GM13977 (cell line): ENCODE measurements around the gene FCMR.

Experiments used
- DNase-seq: peaks from one replicate; pipeline ENCODE4 v3.0.0; 2012; ENCODE audit warnings: low spot score
- in situ Hi-C: fragments of 300-500 bp; cut with MboI; formaldehyde crosslinking; loops from one replicate; pipeline ENCODE4 v1.12.0; 2022; ENCODE audit warnings: low sequenced_read_pairs, low pct_unique_long_range_greater_than_20kb, mixed read lengths, inconsistent platforms; ENCODE audit not compliant: unreplicated experiment
- TF ChIP-seq, protein P1 (sequence below): IDR thresholded peaks from 2 replicates; pipeline ENCODE4 v1.5.1; 2012; ENCODE audit warnings: mild to moderate bottlenecking, control low read depth; ENCODE audit not compliant: insufficient read depth; ENCODE audit errors: extremely low read depth, missing control alignments

FCMR gene

DNA sequence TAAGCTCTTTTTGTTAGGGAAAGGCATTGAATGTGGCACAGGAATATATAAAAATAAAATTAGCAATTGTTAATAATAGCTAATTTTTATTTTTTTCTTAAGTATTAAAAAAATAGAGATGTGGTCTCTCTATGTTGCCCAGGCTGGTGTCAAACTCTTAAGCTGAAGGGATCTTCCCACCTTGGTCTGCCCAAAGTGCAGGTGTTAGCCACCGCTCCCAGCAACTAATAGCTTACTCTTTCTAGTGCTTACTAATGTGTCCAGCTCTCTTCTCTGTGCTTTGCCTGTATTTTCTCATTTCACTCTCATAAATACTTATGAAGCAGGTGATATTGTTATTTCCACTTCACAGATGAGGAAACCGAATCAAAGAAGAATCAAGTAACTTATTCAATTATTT is 37.9 kb downstream of the FCMR start:
- TF ChIP-seq, protein P1, sequence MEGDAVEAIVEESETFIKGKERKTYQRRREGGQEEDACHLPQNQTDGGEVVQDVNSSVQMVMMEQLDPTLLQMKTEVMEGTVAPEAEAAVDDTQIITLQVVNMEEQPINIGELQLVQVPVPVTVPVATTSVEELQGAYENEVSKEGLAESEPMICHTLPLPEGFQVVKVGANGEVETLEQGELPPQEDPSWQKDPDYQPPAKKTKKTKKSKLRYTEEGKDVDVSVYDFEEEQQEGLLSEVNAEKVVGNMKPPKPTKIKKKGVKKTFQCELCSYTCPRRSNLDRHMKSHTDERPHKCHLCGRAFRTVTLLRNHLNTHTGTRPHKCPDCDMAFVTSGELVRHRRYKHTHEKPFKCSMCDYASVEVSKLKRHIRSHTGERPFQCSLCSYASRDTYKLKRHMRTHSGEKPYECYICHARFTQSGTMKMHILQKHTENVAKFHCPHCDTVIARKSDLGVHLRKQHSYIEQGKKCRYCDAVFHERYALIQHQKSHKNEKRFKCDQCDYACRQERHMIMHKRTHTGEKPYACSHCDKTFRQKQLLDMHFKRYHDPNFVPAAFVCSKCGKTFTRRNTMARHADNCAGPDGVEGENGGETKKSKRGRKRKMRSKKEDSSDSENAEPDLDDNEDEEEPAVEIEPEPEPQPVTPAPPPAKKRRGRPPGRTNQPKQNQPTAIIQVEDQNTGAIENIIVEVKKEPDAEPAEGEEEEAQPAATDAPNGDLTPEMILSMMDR = no peak
- DNase-seq = no peak
- in situ Hi-C loops = no loop called here

DNA sequence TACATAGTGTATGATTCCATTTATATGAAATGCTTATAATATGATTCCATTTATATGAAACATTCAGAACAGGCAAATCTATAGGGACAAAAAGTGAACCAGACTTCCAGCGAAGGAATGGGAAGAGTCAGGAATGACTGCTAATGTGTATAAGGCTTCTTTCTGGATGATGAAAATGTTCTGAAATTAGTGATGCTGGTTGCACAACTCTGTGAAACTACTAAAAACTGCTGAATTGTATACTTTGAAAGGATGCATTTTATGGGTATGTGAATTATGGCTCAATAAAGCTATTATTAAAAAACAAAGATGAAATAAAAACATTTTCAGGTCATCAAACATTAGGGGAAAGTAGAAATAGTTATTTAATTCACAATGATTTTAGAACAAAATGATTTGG is 38.6 kb downstream of the FCMR start:
- TF ChIP-seq, protein P1 = no peak
- in situ Hi-C loops = no loop called here
- no peak for DNase-seq

DNA sequence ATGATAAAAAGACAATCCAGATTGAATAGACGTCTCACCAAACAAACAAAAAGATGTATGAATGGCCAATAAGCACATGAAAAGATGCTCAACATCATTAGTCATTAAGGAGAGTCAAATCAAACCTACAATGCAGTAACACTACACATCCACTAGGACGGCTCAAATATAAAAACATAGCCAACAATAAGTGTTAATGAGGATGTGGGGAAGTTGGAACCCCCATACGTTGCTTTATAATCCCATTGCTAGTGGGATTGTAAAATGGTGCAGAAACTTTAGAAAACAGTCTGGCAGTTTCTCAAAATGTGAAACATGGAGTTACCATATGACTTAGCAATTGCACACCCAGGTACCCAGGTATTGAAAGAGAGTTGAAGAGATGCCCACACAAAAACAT is 39.2 kb downstream of the FCMR start:
- TF ChIP-seq, protein P1 = no peak
- DNase-seq = no peak
- in situ Hi-C loops = no loop called here

DNA sequence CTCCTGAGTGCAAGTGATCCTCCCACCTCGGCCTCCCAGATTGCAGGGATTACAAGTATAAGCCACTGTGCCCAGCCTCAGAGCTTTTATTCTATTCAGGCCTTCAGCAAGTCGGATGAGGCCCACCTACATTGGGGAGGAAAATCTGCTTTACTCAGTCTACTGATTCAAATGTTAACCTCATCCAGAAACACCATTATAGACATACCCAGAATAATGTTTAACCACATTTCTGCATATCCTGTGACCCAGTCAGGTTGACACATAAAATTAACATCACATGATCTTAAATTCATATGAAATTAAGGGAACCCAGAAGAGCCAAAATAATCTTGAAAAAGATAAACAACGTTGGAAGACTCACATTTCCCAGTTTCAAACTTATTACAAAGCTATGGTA is 41.4 kb downstream of the FCMR start:
- TF ChIP-seq, protein P1 = no peak
- in situ Hi-C loops = no loop called here
- no peak for DNase-seq

DNA sequence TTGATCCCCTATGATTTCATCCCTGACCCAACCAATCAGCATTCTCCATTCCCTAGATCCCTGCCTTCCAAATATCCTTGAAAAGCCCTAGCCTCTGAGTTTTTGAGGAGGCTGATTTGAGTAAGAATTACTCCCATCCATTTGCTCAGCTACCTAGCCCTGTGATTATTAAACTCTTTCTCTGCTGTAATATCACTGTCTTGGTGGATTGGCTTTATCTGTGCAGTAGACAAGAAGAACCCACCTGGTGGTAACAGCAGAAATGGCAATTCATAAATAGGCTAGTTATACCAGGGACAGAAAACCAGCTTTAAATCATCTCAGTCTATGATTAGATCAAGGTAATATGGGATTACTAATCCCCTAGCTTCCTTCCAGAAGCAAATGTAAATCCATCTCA is 43.3 kb downstream of the FCMR start:
- TF ChIP-seq, protein P1 = peak; percentile 12
- DNase-seq = no peak
- in situ Hi-C loops = no loop called here

DNA sequence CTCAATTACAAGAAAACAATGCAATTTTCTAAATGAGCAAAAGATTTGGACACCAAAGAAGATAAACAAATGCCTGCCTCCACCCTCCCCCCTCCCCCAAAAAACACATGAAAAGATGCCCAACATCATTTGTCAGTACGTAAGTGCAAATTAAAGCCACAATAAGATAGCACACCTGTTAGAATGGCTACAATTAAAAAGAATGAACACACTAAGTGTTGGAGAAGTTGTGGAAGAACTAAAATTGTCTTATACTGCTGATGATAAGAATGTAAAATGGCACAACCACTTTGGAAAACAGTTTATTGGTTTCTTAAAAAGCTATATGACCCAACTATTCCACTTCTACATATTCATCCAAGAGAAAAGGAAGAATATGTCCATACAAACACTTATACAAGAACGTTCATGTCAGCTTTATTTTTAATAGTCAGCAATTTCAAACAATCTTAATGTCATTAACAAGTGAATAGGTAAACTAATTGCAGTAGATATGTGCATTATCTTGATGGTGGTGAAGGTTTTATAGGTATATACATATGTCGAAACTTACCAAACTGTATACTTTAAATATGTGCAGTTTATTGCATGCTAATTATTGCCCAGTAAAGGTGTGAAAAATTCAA is 45.9 kb downstream of the FCMR start:
- in situ Hi-C loops = no loop called here
- TF ChIP-seq, protein P1 = no peak
- DNase-seq = no peak

DNA sequence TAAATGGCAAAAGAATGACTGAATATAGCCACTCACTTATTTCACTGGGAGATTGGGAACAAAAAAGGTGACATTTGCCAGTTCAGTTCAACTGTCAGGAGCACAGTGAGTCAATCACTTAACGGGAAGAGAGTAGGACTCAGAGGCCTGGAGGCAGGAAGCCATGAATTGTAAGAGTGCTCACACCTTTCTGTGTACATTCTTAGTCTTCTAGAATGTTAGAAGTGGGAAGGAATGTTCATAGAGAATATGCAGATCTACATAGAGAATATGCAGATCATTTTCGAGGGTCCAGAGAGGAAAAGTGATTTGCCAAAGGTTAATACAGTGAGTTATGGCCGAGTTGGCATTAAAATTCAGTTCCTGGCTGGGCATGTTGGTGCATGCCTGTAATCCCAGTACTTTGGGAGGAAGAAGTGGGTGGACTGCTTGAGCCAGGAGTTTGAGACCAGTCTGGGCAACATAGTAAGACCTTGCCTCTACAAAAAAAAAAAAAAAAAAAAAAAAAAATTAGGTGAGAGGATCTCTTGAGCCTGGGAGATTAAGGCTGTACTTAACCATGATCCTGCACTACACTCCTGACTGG is 48.0 kb downstream of the FCMR start:
- in situ Hi-C loops = no loop called here
- no peak for DNase-seq

More for the DNA sequence above, 48.0 kb downstream of the FCMR start:
- TF ChIP-seq, protein P1 = no peak
